HG02981 (cell line): ENCODE measurements around the gene MAP2K5.

Experiments used
- ATAC-seq: cut with Tn5 transposase; IDR thresholded peaks from one replicate; pipeline ENCODE4 v1.9.1; 2021; ENCODE audit warnings: mild to moderate bottlenecking, moderate library complexity; ENCODE audit not compliant: unreplicated experiment

The MAP2K5 gene

GRCh38 chr15:67542420-67543347, at the start of gene MAP2K5:
Gene MAP2K5, plus strand, starts transcription at chr15:67542703. Its CDS starts 633 bp downstream, at chr15:67543336.
- ATAC-seq, result no peak

GRCh38 chr15:67495585-67495984, 46.9 kb upstream of the MAP2K5 start:
- ATAC-seq, result no peak

- no peak for ATAC-seq
Measured at GRCh38 chr15:67501177-67501835, 41.2 kb upstream of the MAP2K5 start.

GRCh38 chr15:67501836-67502461, 40.6 kb upstream of the MAP2K5 start:
- ATAC-seq, result no peak

GRCh38 chr15:67504056-67504455, 38.4 kb upstream of the MAP2K5 start:
- ATAC-seq, result no peak

GRCh38 chr15:67504796-67505195, 37.7 kb upstream of the MAP2K5 start:
- no peak for ATAC-seq

- ATAC-seq, result no peak
Measured at GRCh38 chr15:67505675-67506572, 36.6 kb upstream of the MAP2K5 start.

GRCh38 chr15:67506775-67507747, 35.4 kb upstream of the MAP2K5 start:
- ATAC-seq, result no peak

GRCh38 chr15:67508407-67508806, 34.1 kb upstream of the MAP2K5 start:
- no peak for ATAC-seq

- ATAC-seq, result no peak
Measured at GRCh38 chr15:67509918-67510317, 32.6 kb upstream of the MAP2K5 start.

GRCh38 chr15:67510597-67511190, 31.8 kb upstream of the MAP2K5 start:
- ATAC-seq, result no peak

GRCh38 chr15:67511606-67512005, 30.9 kb upstream of the MAP2K5 start:
- no peak for ATAC-seq

GRCh38 chr15:67512140-67512539, 30.4 kb upstream of the MAP2K5 start:
- ATAC-seq, result no peak

- ATAC-seq, result no peak
Measured at GRCh38 chr15:67512933-67513714, 29.4 kb upstream of the MAP2K5 start.

GRCh38 chr15:67515090-67515489, 27.4 kb upstream of the MAP2K5 start:
- ATAC-seq, result no peak

- ATAC-seq, result no peak
Measured at GRCh38 chr15:67515557-67515956, 26.9 kb upstream of the MAP2K5 start.

- ATAC-seq, result no peak
Measured at GRCh38 chr15:67520321-67521028, 22.0 kb upstream of the MAP2K5 start.
